MM.1S (cell line): Measurements from ENCODE around the gene HDAC7.

Experiments
- DNase-seq: peaks from one replicate; pipeline ENCODE4 v3.0.0-alpha.2; 2015
- H2AFZ ChIP-seq: fragments of 300-600 bp; sonication (generic); 2 replicates; pipeline ENCODE4 v1.6.0; 2016; ENCODE audit warnings: antibody characterized with exemption, low read length
- H3F3A ChIP-seq: fragments of 300-600 bp; sonication (generic); 2 replicates; pipeline ENCODE4 v1.6.1; 2016; ENCODE audit warnings: mild to moderate bottlenecking, antibody characterized with exemption, low read length, moderate library complexity, mixed read lengths; ENCODE audit not compliant: insufficient read depth
- H3K27ac ChIP-seq: fragments of 300-600 bp; sonication (generic); 2 replicates; pipeline ENCODE4 v1.5.1; 2016; ENCODE audit warnings: mild to moderate bottlenecking, low read length
- H3K27me3 ChIP-seq: fragments of 300-600 bp; sonication (generic); replicated peaks from 2 replicates; pipeline ENCODE4 v1.6.0; 2016; ENCODE audit warnings: low read length; ENCODE audit not compliant: insufficient read depth
- H3K36me3 ChIP-seq: fragments of 300-600 bp; sonication (generic); replicated peaks from 2 replicates; pipeline ENCODE4 v1.6.1; 2016; ENCODE audit warnings: mild to moderate bottlenecking, low read length, mixed read lengths; ENCODE audit not compliant: insufficient read depth
- H3K4me1 ChIP-seq: fragments of 300-600 bp; sonication (generic); 2 replicates; pipeline ENCODE4 v1.6.1; 2016; ENCODE audit warnings: low read length, mixed read lengths
- H3K4me2 ChIP-seq: fragments of 300-600 bp; sonication (generic); 2 replicates; pipeline ENCODE4 v1.6.0; 2016; ENCODE audit warnings: low read depth, low read length
- H3K4me3 ChIP-seq: fragments of 300-600 bp; sonication (generic); 2 replicates; pipeline ENCODE4 v1.5.1; 2016; ENCODE audit warnings: low read length, mixed read lengths
- H3K79me2 ChIP-seq: fragments of 300-600 bp; sonication (generic); 2 replicates; pipeline ENCODE4 v1.6.1; 2016; ENCODE audit warnings: mixed run types, low read length, mixed read lengths
- H3K9ac ChIP-seq: fragments of 300-600 bp; sonication (generic); 2 replicates; pipeline ENCODE4 v1.6.1; 2016; ENCODE audit warnings: low read length, mixed read lengths
- H3K9me2 ChIP-seq: fragments of 300-600 bp; sonication (generic); replicated peaks from 2 replicates; pipeline ENCODE4 v1.6.1; 2016; ENCODE audit warnings: mild to moderate bottlenecking, low read length, mixed read lengths; ENCODE audit not compliant: insufficient read depth
- H3K9me3 ChIP-seq: fragments of 300-600 bp; sonication (generic); replicated peaks from 2 replicates; pipeline ENCODE4 v1.6.1; 2016; ENCODE audit warnings: mild to moderate bottlenecking, low read length, mixed read lengths; ENCODE audit not compliant: insufficient read depth
- H4K20me1 ChIP-seq: fragments of 300-600 bp; sonication (generic); 2 replicates; pipeline ENCODE4 v1.6.1; 2016; ENCODE audit warnings: mild to moderate bottlenecking, low read length, moderate library complexity, mixed read lengths; ENCODE audit not compliant: insufficient read depth
- CTCF ChIP-seq: fragments of 300-600 bp; sonication (generic); IDR thresholded peaks from 2 replicates; pipeline ENCODE4 v1.5.1; 2016; ENCODE audit warnings: antibody characterized with exemption, low read length, mixed read lengths
- EZH2 ChIP-seq: fragments of 300-600 bp; sonication (generic); optimal IDR thresholded peaks from 2 replicates; pipeline ENCODE3; 2017; ENCODE audit warnings: low read depth, mild to moderate bottlenecking, antibody characterized with exemption, low read length, mixed read lengths
- EZH2phosphoT487 ChIP-seq: fragments of 300-600 bp; sonication (generic); IDR thresholded peaks from 2 replicates; pipeline ENCODE4 v1.6.1; 2018; ENCODE audit warnings: antibody characterized with exemption, low read length

Gene HDAC7

GRCh38 chr12:47748507-47748828 lies 71.2 kb downstream of the HDAC7 start:
- H3K4me3 ChIP-seq, result no peak overlapping the region
- H3F3A ChIP-seq, result no peaks in the 10 kb centered on the region; the same call in 1 of the 2 replicates
- no peak for DNase-seq
- TF ChIP-seq CTCF (no peak), EZH2phosphoT487 (no peak), EZH2 (no peak)
- no peak overlapping the region for H2AFZ ChIP-seq
- no peaks in the 10 kb centered on the region for H3K9me2 ChIP-seq
- H3K4me1 ChIP-seq, result peaks cover 22% of the 10 kb centered on the region
- no peak overlapping the region for H3K27ac ChIP-seq
- no peaks in the 10 kb centered on the region for H3K9me3 ChIP-seq
- no peaks in the 10 kb centered on the region for H3K79me2 ChIP-seq
- H4K20me1 ChIP-seq, result no peaks in the 10 kb centered on the region
- H3K9ac ChIP-seq, result no peak overlapping the region
- no peaks in the 10 kb centered on the region for H3K36me3 ChIP-seq
- no peak overlapping the region for H3K4me2 ChIP-seq
- H3K27me3 ChIP-seq, result no peaks in the 10 kb centered on the region

- Histone ChIP-seq H3K36me3 (no peaks in the 10 kb centered on the region), H3K9me3 (no peaks in the 10 kb centered on the region), H3K4me3 (no peak overlapping the region), H3K9me2 (no peaks in the 10 kb centered on the region), H3K4me1 (peaks cover 19% of the 10 kb centered on the region), H3K27me3 (no peaks in the 10 kb centered on the region), H2AFZ (no peak overlapping the region), H3K9ac (no peak overlapping the region), H3F3A (no peaks in the 10 kb centered on the region; the same call in 1 of the 2 replicates), H3K4me2 (peak overlapping the region; percentile 18; the same call in 1 of the 2 replicates), H4K20me1 (no peaks in the 10 kb centered on the region), H3K27ac (peak overlapping the region; percentile 23; the same call in 1 of the 2 replicates), H3K79me2 (no peaks in the 10 kb centered on the region)
- no peak for DNase-seq
- TF ChIP-seq CTCF, result no peak
- TF ChIP-seq EZH2phosphoT487, result no peak
- no peak for TF ChIP-seq EZH2
Observed at GRCh38 chr12:47747596-47748506, 71.9 kb downstream of the HDAC7 start.

GRCh38 chr12:47747126-47747525 lies 72.6 kb downstream of the HDAC7 start:
- H3K4me2 ChIP-seq, result peak overlapping the region; percentile 18; the same call in 1 of the 2 replicates
- peak; percentile 35 for DNase-seq
- no peak overlapping the region for H2AFZ ChIP-seq
- H3F3A ChIP-seq, result no peaks in the 10 kb centered on the region; the same call in 1 of the 2 replicates
- no peaks in the 10 kb centered on the region for H3K27me3 ChIP-seq
- H3K4me1 ChIP-seq, result peaks cover 19% of the 10 kb centered on the region
- no peaks in the 10 kb centered on the region for H4K20me1 ChIP-seq
- no peak overlapping the region for H3K9ac ChIP-seq
- no peaks in the 10 kb centered on the region for H3K9me2 ChIP-seq
- no peak overlapping the region for H3K4me3 ChIP-seq
- no peaks in the 10 kb centered on the region for H3K36me3 ChIP-seq
- peak overlapping the region; percentile 23; the same call in 1 of the 2 replicates for H3K27ac ChIP-seq
- no peaks in the 10 kb centered on the region for H3K9me3 ChIP-seq
- H3K79me2 ChIP-seq, result no peaks in the 10 kb centered on the region
- no peak for TF ChIP-seq EZH2
- TF ChIP-seq EZH2phosphoT487, result no peak
- TF ChIP-seq CTCF, result 0 out of 2 replicates have a peak, but pooled peaks have one; percentile 4
